ENCODE results near the gene TENT5C.

The TENT5C gene

GRCh38 chr1:117570988-117571409 is 34.8 kb upstream of the TENT5C start:
- Histone ChIP-seq H3K4me2 (ENCODE audit: low read depth, low read length, poor library complexity, severe bottlenecking) (no peak overlapping the region), H3K9me2 (replicated peaks; ENCODE audit: low read depth, low read length) (no peaks in the 10 kb centered on the region), H3K4me3 (ENCODE audit: low read length, poor library complexity, severe bottlenecking) (no peak overlapping the region), H3K27me3 (ENCODE audit: insufficient read depth, low read length, poor library complexity, severe bottlenecking) (no peaks in the 10 kb centered on the region), H2AFZ (ENCODE audit: low read length) (no peak overlapping the region), H3K9me3 (ENCODE audit: insufficient read depth, low read depth, low read length) (no peaks in the 10 kb centered on the region), H3K9ac (ENCODE audit: low read depth, low read length, poor library complexity, severe bottlenecking) (no peak overlapping the region), H3F3A (ENCODE audit: low read depth) (no peaks in the 10 kb centered on the region), H3K79me2 (ENCODE audit: insufficient read depth, low read length) (no peaks in the 10 kb centered on the region), H4K20me1 (ENCODE audit: insufficient read depth, low read length, poor library complexity, severe bottlenecking) (no peaks in the 10 kb centered on the region), H3K4me1 (ENCODE audit: insufficient read depth, low read length, poor library complexity, severe bottlenecking) (peaks cover 5% of the 10 kb centered on the region), H3K36me3 (ENCODE audit: insufficient read depth, low read length) (no peaks in the 10 kb centered on the region)
- TF ChIP-seq EZH2phosphoT487 (IDR thresholded peaks at IDR 0.05; ENCODE audit: borderline replicate concordance): no peak
- TF ChIP-seq, protein P1, sequence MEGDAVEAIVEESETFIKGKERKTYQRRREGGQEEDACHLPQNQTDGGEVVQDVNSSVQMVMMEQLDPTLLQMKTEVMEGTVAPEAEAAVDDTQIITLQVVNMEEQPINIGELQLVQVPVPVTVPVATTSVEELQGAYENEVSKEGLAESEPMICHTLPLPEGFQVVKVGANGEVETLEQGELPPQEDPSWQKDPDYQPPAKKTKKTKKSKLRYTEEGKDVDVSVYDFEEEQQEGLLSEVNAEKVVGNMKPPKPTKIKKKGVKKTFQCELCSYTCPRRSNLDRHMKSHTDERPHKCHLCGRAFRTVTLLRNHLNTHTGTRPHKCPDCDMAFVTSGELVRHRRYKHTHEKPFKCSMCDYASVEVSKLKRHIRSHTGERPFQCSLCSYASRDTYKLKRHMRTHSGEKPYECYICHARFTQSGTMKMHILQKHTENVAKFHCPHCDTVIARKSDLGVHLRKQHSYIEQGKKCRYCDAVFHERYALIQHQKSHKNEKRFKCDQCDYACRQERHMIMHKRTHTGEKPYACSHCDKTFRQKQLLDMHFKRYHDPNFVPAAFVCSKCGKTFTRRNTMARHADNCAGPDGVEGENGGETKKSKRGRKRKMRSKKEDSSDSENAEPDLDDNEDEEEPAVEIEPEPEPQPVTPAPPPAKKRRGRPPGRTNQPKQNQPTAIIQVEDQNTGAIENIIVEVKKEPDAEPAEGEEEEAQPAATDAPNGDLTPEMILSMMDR (conservative IDR thresholded peaks at IDR 0.05; ENCODE audit: low read length): no peak

DNA sequence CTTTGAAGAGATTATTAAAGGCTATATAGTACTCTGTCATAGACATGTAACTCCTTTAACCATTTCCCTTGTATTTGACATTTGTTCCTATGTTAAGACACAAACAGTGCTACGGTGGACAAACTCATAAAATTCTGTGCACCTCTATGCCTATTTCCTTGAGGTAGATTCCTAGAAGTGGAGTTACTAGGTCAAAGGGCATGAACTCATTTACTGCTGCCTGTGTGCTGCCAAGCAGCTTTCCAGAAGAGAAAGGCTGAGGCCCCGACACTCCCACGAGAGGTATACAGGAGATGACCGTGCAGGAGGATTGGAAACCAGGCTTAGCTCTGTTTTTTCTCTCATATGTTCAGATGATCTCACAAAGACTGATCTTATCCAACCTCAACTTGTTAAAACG is 34.4 kb upstream of the TENT5C start:
- no peaks in the 10 kb centered on the region for H3K36me3 ChIP-seq (ENCODE audit: insufficient read depth, low read length)
- H3F3A ChIP-seq (ENCODE audit: low read depth): no peaks in the 10 kb centered on the region
- H3K9me3 ChIP-seq (ENCODE audit: insufficient read depth, low read depth, low read length): no peaks in the 10 kb centered on the region
- no peak overlapping the region for H2AFZ ChIP-seq (ENCODE audit: low read length)
- H4K20me1 ChIP-seq (ENCODE audit: insufficient read depth, low read length, poor library complexity, severe bottlenecking): no peaks in the 10 kb centered on the region
- peaks cover 5% of the 10 kb centered on the region for H3K4me1 ChIP-seq (ENCODE audit: insufficient read depth, low read length, poor library complexity, severe bottlenecking)
- H3K9me2 ChIP-seq (replicated peaks; ENCODE audit: low read depth, low read length): no peaks in the 10 kb centered on the region
- TF ChIP-seq EZH2phosphoT487 (IDR thresholded peaks at IDR 0.05; ENCODE audit: borderline replicate concordance): no peak
- TF ChIP-seq, protein P1 (conservative IDR thresholded peaks at IDR 0.05; ENCODE audit: low read length): no peak
- H3K27me3 ChIP-seq (ENCODE audit: insufficient read depth, low read length, poor library complexity, severe bottlenecking): no peaks in the 10 kb centered on the region
- no peak overlapping the region for H3K9ac ChIP-seq (ENCODE audit: low read depth, low read length, poor library complexity, severe bottlenecking)
- H3K4me3 ChIP-seq (ENCODE audit: low read length, poor library complexity, severe bottlenecking): no peak overlapping the region
- no peak overlapping the region for H3K4me2 ChIP-seq (ENCODE audit: low read depth, low read length, poor library complexity, severe bottlenecking)
- no peaks in the 10 kb centered on the region for H3K79me2 ChIP-seq (ENCODE audit: insufficient read depth, low read length)

GRCh38 chr1:117572546-117572945 is 33.3 kb upstream of the TENT5C start:
- peaks cover 5% of the 10 kb centered on the region for H3K4me1 ChIP-seq (ENCODE audit: insufficient read depth, low read length, poor library complexity, severe bottlenecking)
- H3K36me3 ChIP-seq (ENCODE audit: insufficient read depth, low read length): no peaks in the 10 kb centered on the region
- no peaks in the 10 kb centered on the region for H4K20me1 ChIP-seq (ENCODE audit: insufficient read depth, low read length, poor library complexity, severe bottlenecking)
- H3K79me2 ChIP-seq (ENCODE audit: insufficient read depth, low read length): no peaks in the 10 kb centered on the region
- TF ChIP-seq, protein P1 (conservative IDR thresholded peaks at IDR 0.05; ENCODE audit: low read length): no peak
- TF ChIP-seq EZH2phosphoT487 (IDR thresholded peaks at IDR 0.05; ENCODE audit: borderline replicate concordance): no peak
- H3F3A ChIP-seq (ENCODE audit: low read depth): no peaks in the 10 kb centered on the region
- no peak overlapping the region for H3K4me3 ChIP-seq (ENCODE audit: low read length, poor library complexity, severe bottlenecking)
- no peak overlapping the region; the same call in 1 of the 2 replicates for H2AFZ ChIP-seq (ENCODE audit: low read length)
- no peaks in the 10 kb centered on the region for H3K27me3 ChIP-seq (ENCODE audit: insufficient read depth, low read length, poor library complexity, severe bottlenecking)
- no peaks in the 10 kb centered on the region for H3K9me2 ChIP-seq (replicated peaks; ENCODE audit: low read depth, low read length)
- no peak overlapping the region for H3K4me2 ChIP-seq (ENCODE audit: low read depth, low read length, poor library complexity, severe bottlenecking)
- no peak overlapping the region for H3K9ac ChIP-seq (ENCODE audit: low read depth, low read length, poor library complexity, severe bottlenecking)
- no peaks in the 10 kb centered on the region for H3K9me3 ChIP-seq (ENCODE audit: insufficient read depth, low read depth, low read length)
